SK-N-MC (cell line): Measurements from ENCODE around the gene KIAA0753.

Experiments used
- EZH2 ChIP-seq: fragments of 200-600 bp; sonication (generic); IDR thresholded peaks from one replicate; pipeline ENCODE4 v1.6.1; 2017; ENCODE audit warnings: antibody characterized with exemption
- POLR2AphosphoS5 ChIP-seq: IDR thresholded peaks from 2 replicates; pipeline ENCODE4 v1.6.1; 2012; ENCODE audit warnings: mild to moderate bottlenecking, low read depth, low read length, borderline replicate concordance

DNA sequence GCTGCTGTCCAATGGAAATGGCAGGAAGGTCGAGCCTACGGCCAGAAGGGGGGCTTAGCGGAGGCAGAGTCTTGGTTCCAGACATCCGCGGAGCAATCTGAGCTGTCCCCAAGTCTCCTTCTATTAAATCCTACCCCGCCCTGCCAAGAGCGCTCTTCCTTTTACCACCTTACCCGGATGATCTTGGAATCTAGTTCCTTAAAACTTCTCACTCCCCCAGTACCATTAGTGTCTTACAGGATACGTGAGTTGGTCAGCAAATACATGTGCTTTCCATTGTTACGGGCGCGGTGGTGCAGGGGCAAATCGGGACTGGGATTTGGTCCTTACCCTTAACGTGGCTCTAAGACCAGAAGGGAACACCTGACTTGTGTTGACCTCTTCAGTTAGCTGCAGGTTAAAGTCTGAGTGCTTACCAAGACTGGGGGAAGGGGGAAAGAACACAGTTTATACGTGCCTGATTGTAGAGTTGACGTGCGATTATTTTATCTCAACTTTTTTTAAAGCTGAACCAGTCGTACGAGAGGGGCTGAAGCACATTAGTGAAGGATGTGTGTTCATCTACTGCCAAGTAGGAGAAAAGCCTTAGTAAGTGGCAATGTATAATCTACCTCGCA lies 844 bp upstream of the KIAA0753 start:
- TF ChIP-seq POLR2AphosphoS5 = no peak
- TF ChIP-seq EZH2 = no peak
